Epithelial cell of prostate (primary cell): ENCODE results near the gene CFAP206.

Experiments
- DNase-seq: peaks from one replicate; pipeline ENCODE4 v3.0.0-alpha.2; 2011; ENCODE audit warnings: low read depth, low spot score
- H3K27ac ChIP-seq: fragments of 450-650 bp; 2 replicates; pipeline ENCODE4 v1.5.1; 2017; ENCODE audit warnings: mild to moderate bottlenecking

CFAP206 gene

GRCh38 chr6:87407901-87408720 is at the start of gene CFAP206:
CFAP206 (plus strand) TSS chr6:87407972; CDS start chr6:87409840, 1,868 bp downstream.
- DNase-seq = peak; percentile 40
- H3K27ac ChIP-seq = peak within 1 kb of the TSS; percentile 40

GRCh38 chr6:87364602-87365252 is 43.0 kb upstream of the CFAP206 start:
- DNase-seq = no peak
- no peak overlapping the region for H3K27ac ChIP-seq

GRCh38 chr6:87366072-87366827 is 41.5 kb upstream of the CFAP206 start:
- no peak overlapping the region for H3K27ac ChIP-seq
- no peak for DNase-seq

GRCh38 chr6:87366899-87367298 is 40.9 kb upstream of the CFAP206 start:
- DNase-seq = no peak
- H3K27ac ChIP-seq = no peak overlapping the region

GRCh38 chr6:87373377-87373776 is 34.4 kb upstream of the CFAP206 start:
- no peak overlapping the region for H3K27ac ChIP-seq
- no peak for DNase-seq

GRCh38 chr6:87375315-87375714 is 32.5 kb upstream of the CFAP206 start:
- DNase-seq = no peak
- H3K27ac ChIP-seq = no peak overlapping the region

- H3K27ac ChIP-seq = no peak overlapping the region
Measured at GRCh38 chr6:87376643-87377042, 31.1 kb upstream of the CFAP206 start.

GRCh38 chr6:87378947-87379346 is 28.8 kb upstream of the CFAP206 start:
- DNase-seq = no peak
- H3K27ac ChIP-seq = no peak overlapping the region

More at GRCh38 chr6:87376643-87377042, 31.1 kb upstream of the CFAP206 start:
- DNase-seq = no peak

GRCh38 chr6:87382861-87383260 is 24.9 kb upstream of the CFAP206 start:
- no peak overlapping the region for H3K27ac ChIP-seq
- no peak for DNase-seq

GRCh38 chr6:87384038-87384437 is 23.7 kb upstream of the CFAP206 start:
- DNase-seq = no peak
- H3K27ac ChIP-seq = no peak overlapping the region

GRCh38 chr6:87384449-87384848 is 23.3 kb upstream of the CFAP206 start:
- no peak overlapping the region for H3K27ac ChIP-seq
- DNase-seq = no peak

- DNase-seq = no peak
- no peak overlapping the region for H3K27ac ChIP-seq
Measured at GRCh38 chr6:87391334-87391733, 16.4 kb upstream of the CFAP206 start.

GRCh38 chr6:87393026-87393622 is 14.6 kb upstream of the CFAP206 start:
- no peak overlapping the region for H3K27ac ChIP-seq
- DNase-seq = peak; percentile 24

- H3K27ac ChIP-seq = no peak overlapping the region
- no peak for DNase-seq
Measured at GRCh38 chr6:87395431-87395830, 12.3 kb upstream of the CFAP206 start.

GRCh38 chr6:87396595-87397392 is 11.0 kb upstream of the CFAP206 start:
- no peak overlapping the region for H3K27ac ChIP-seq
- DNase-seq = no peak

- no peak for DNase-seq
- H3K27ac ChIP-seq = no peak overlapping the region
Measured at GRCh38 chr6:87397656-87398055, 10.1 kb upstream of the CFAP206 start.

GRCh38 chr6:87401832-87402231 is 5.9 kb upstream of the CFAP206 start:
- no peak overlapping the region for H3K27ac ChIP-seq
- no peak for DNase-seq

GRCh38 chr6:87407561-87407900 is 241 bp upstream of the CFAP206 start:
- DNase-seq = no peak
- peak overlapping the region; percentile 40 for H3K27ac ChIP-seq

- peak overlapping the region; percentile 40 for H3K27ac ChIP-seq
- no peak for DNase-seq
Measured at GRCh38 chr6:87408721-87409155, 966 bp downstream of the CFAP206 start.

GRCh38 chr6:87419266-87419665 is 11.5 kb downstream of the CFAP206 start:
- H3K27ac ChIP-seq = no peak overlapping the region

More at GRCh38 chr6:87419266-87419665, 11.5 kb downstream of the CFAP206 start:
- DNase-seq = no peak
